NT2/D1 (cell line): ENCODE data around the gene MAP3K20.
A peak's percentile ranks its signal among the peaks of the same experiment; 100 is the strongest.

Source experiments
- DNase-seq: peaks from one replicate; pipeline ENCODE4 v3.0.0-alpha.2; 2011; ENCODE audit warnings: low read depth, low spot score
- H3K27me3 ChIP-seq: 2 replicates; pipeline ENCODE4 v1.6.0; 2011; ENCODE audit warnings: mild to moderate bottlenecking; ENCODE audit not compliant: insufficient read length, insufficient read depth
- H3K36me3 ChIP-seq: 2 replicates; pipeline ENCODE4 v1.6.1; 2011; ENCODE audit warnings: mild to moderate bottlenecking, low read length, mixed read lengths; ENCODE audit not compliant: insufficient read depth, insufficient read length
- H3K4me1 ChIP-seq: 2 replicates; pipeline ENCODE4 v1.5.1; 2011; ENCODE audit not compliant: insufficient read depth, insufficient read length
- H3K4me3 ChIP-seq: 2 replicates; pipeline ENCODE4 v1.5.1; 2011; ENCODE audit warnings: low read depth; ENCODE audit not compliant: insufficient read length
- H3K9ac ChIP-seq: 2 replicates; pipeline ENCODE4 v1.6.0; 2011; ENCODE audit warnings: low read depth; ENCODE audit not compliant: insufficient read length
- H3K9me3 ChIP-seq: 2 replicates; pipeline ENCODE4 v1.5.1; 2011; ENCODE audit warnings: mild to moderate bottlenecking, low read length; ENCODE audit not compliant: insufficient read depth
- SUZ12 ChIP-seq: IDR thresholded peaks from 2 replicates; pipeline ENCODE4 v1.6.1; 2011; ENCODE audit not compliant: insufficient read length, insufficient read depth; ENCODE audit errors: extremely low read depth
- YY1 ChIP-seq: IDR thresholded peaks from 2 replicates; pipeline ENCODE4 v1.6.1; 2011; ENCODE audit not compliant: insufficient read length, insufficient read depth
- ZNF274 ChIP-seq: IDR thresholded peaks from 2 replicates; pipeline ENCODE4 v1.6.1; 2011; ENCODE audit warnings: mild to moderate bottlenecking, low read depth, low read length

The MAP3K20 gene

GRCh38 chr2:173231042-173231441 lies 155.4 kb downstream of the MAP3K20 start:
- TF ChIP-seq YY1: no peak
- TF ChIP-seq ZNF274: no peak
- TF ChIP-seq SUZ12: no peak
- peaks cover 11% of the 10 kb centered on the region for H3K4me1 ChIP-seq
- peaks cover 8% of the 10 kb centered on the region for H3K36me3 ChIP-seq
- no peaks in the 10 kb centered on the region for H3K27me3 ChIP-seq
- no peak for DNase-seq
- no peak overlapping the region for H3K4me3 ChIP-seq
- H3K9ac ChIP-seq: no peak overlapping the region
- H3K9me3 ChIP-seq: no peaks in the 10 kb centered on the region

GRCh38 chr2:173231465-173231864 lies 155.8 kb downstream of the MAP3K20 start:
- no peaks in the 10 kb centered on the region for H3K9me3 ChIP-seq
- peaks cover 11% of the 10 kb centered on the region for H3K4me1 ChIP-seq
- H3K9ac ChIP-seq: no peak overlapping the region
- no peaks in the 10 kb centered on the region for H3K27me3 ChIP-seq
- H3K4me3 ChIP-seq: no peak overlapping the region
- DNase-seq: no peak
- TF ChIP-seq YY1: no peak
- no peak for TF ChIP-seq SUZ12
- TF ChIP-seq ZNF274: no peak
- peaks cover 8% of the 10 kb centered on the region for H3K36me3 ChIP-seq

GRCh38 chr2:173232956-173233744 lies 157.5 kb downstream of the MAP3K20 start:
- TF ChIP-seq SUZ12 (no peak), ZNF274 (no peak), YY1 (no peak)
- H3K9ac ChIP-seq: no peak overlapping the region
- H3K4me1 ChIP-seq: peaks cover 8% of the 10 kb centered on the region
- DNase-seq: no peak
- no peaks in the 10 kb centered on the region for H3K27me3 ChIP-seq
- no peak overlapping the region for H3K4me3 ChIP-seq
- peaks cover 8% of the 10 kb centered on the region for H3K36me3 ChIP-seq
- H3K9me3 ChIP-seq: no peaks in the 10 kb centered on the region

GRCh38 chr2:173235947-173236803 lies 160.5 kb downstream of the MAP3K20 start:
- Histone ChIP-seq H3K27me3 (no peaks in the 10 kb centered on the region), H3K36me3 (peaks cover 15% of the 10 kb centered on the region), H3K9me3 (no peaks in the 10 kb centered on the region), H3K4me1 (peaks cover 8% of the 10 kb centered on the region), H3K9ac (no peak overlapping the region), H3K4me3 (no peak overlapping the region)
- DNase-seq: peak; percentile 71
- TF ChIP-seq ZNF274: no peak
- TF ChIP-seq YY1: no peak
- TF ChIP-seq SUZ12: no peak

- Histone ChIP-seq H3K9me3 (no peaks in the 10 kb centered on the region), H3K36me3 (peaks cover 7% of the 10 kb centered on the region), H3K4me3 (no peak overlapping the region), H3K9ac (no peak overlapping the region), H3K27me3 (no peaks in the 10 kb centered on the region), H3K4me1 (peaks cover 8% of the 10 kb centered on the region)
- no peak for TF ChIP-seq ZNF274
- no peak for TF ChIP-seq YY1
- no peak for TF ChIP-seq SUZ12
- no peak for DNase-seq
These were observed 162.7 kb downstream of the MAP3K20 start for GRCh38 chr2:173238385-173238784.

- TF ChIP-seq ZNF274 (no peak), YY1 (no peak), SUZ12 (no peak)
- DNase-seq: no peak
These were observed 163.2 kb downstream of the MAP3K20 start for GRCh38 chr2:173238831-173239230.

GRCh38 chr2:173239644-173240043 lies 164.0 kb downstream of the MAP3K20 start:
- H3K4me1 ChIP-seq: peaks cover 8% of the 10 kb centered on the region
- DNase-seq: no peak
- H3K9ac ChIP-seq: no peak overlapping the region
- H3K9me3 ChIP-seq: no peaks in the 10 kb centered on the region
- TF ChIP-seq ZNF274: no peak
- no peak for TF ChIP-seq YY1
- no peaks in the 10 kb centered on the region for H3K27me3 ChIP-seq
- H3K4me3 ChIP-seq: no peak overlapping the region
- peaks cover 7% of the 10 kb centered on the region for H3K36me3 ChIP-seq

More at GRCh38 chr2:173238831-173239230, 163.2 kb downstream of the MAP3K20 start:
- H3K9ac ChIP-seq: no peak overlapping the region
- peaks cover 8% of the 10 kb centered on the region for H3K4me1 ChIP-seq
- H3K9me3 ChIP-seq: no peaks in the 10 kb centered on the region
- no peak overlapping the region for H3K4me3 ChIP-seq
- H3K36me3 ChIP-seq: peaks cover 7% of the 10 kb centered on the region
- H3K27me3 ChIP-seq: no peaks in the 10 kb centered on the region
